Nucleus accumbens (tissue), 56 donors: Measurements from ENCODE around the gene NMT1.

ENCODE experiments used
- DNase-seq, 56 donors: peaks; one replicate each; lab custom pipeline; 2025; lab: John Stamatoyannopoulos, UW

NMT1 gene

GRCh38 chr17:45102856-45103255, 41.7 kb downstream of the NMT1 start:
- DNase-seq: no peak

- no peak for DNase-seq
Measured at GRCh38 chr17:45103269-45103795, 42.2 kb downstream of the NMT1 start.

GRCh38 chr17:45104029-45104428, 42.9 kb downstream of the NMT1 start:
- DNase-seq: no peak

- no peak for DNase-seq
Measured at GRCh38 chr17:45104497-45104896, 43.4 kb downstream of the NMT1 start.

- no peak for DNase-seq
Measured at GRCh38 chr17:45104907-45105624, 43.9 kb downstream of the NMT1 start.

GRCh38 chr17:45106096-45106495, 45.0 kb downstream of the NMT1 start:
- no peak for DNase-seq

GRCh38 chr17:45106582-45106981, 45.5 kb downstream of the NMT1 start:
- no peak for DNase-seq

- DNase-seq: no peak
Measured at GRCh38 chr17:45107293-45108010, 46.3 kb downstream of the NMT1 start.

GRCh38 chr17:45108051-45108450, 46.9 kb downstream of the NMT1 start:
- DNase-seq: no peak

- no peak for DNase-seq
Measured at GRCh38 chr17:45108595-45109521, 47.7 kb downstream of the NMT1 start.

GRCh38 chr17:45110676-45111611, 49.8 kb downstream of the NMT1 start:
- DNase-seq: peak in 34 of 56 donors; percentile 6 to 75 (median 48)

- no peak for DNase-seq
Measured at GRCh38 chr17:45111850-45112249, 50.7 kb downstream of the NMT1 start.

- DNase-seq: no peak
Measured at GRCh38 chr17:45112559-45113423, 51.7 kb downstream of the NMT1 start.

- DNase-seq: no peak
Measured at GRCh38 chr17:45113424-45113754, 52.3 kb downstream of the NMT1 start.

GRCh38 chr17:45114117-45114932, 53.2 kb downstream of the NMT1 start:
- no peak for DNase-seq

GRCh38 chr17:45115015-45115625, 54.0 kb downstream of the NMT1 start:
- no peak for DNase-seq

GRCh38 chr17:45115871-45116270, 54.8 kb downstream of the NMT1 start:
- peak in 1 of 56 donors; percentile 30 for DNase-seq
